A549 (cell line): ENCODE measurements around the gene HSD11B1. TPM values are rescaled to one million over a fixed set of nuclear protein-coding genes. Genes with fewer than 3 reads are reported as not detected.

Experiments
- ATAC-seq, 2 experiments: fragments of 200-7000 bp in 1 of 2; fragments of >200 bp in 1 of 2; cut with Nextera tagmentation in 1 of 2; cut with Tn5 transposase in 1 of 2; 3 replicates each; pipeline versions ENCODE4 v1.8.0 to v1.9.1; 2018 to 2020; ENCODE audit warnings: mild to moderate bottlenecking in 1 of 2, moderate library complexity in 1 of 2
- CTCF ChIA-PET: fragments of 300-600 bp; sonication (Branson Sonifier 250); formaldehyde crosslinking; extraction: SDS; loops from one replicate; lab custom pipeline; 2021; ENCODE audit warnings: antibody characterized with exemption, inconsistent platforms; lab: Yijun Ruan, JAX
- POLR2A ChIA-PET: fragments of 350-600 bp; formaldehyde crosslinking; extraction: SDS; loops from one replicate; lab custom pipeline; 2021; ENCODE audit warnings: antibody characterized with exemption, inconsistent platforms; lab: Yijun Ruan, JAX
- DNase-seq, 2 experiments: peaks; one replicate each; pipeline versions ENCODE4 v3.0.0 to v3.0.0-alpha.2; 2011 to 2016; ENCODE audit warnings: low read depth in 1 of 2, low spot score in 1 of 2
- FAIRE-seq: peaks from 2 replicates; lab custom pipeline; 2011; peaks lifted over from hg19 to GRCh38; lab: Jason Lieb, UNC
- H3K27ac ChIP-seq, 2 experiments: fragments of >200 bp; sonication (Bioruptor Twin); formaldehyde crosslinking; 3 replicates each; pipeline ENCODE4 v1.5.1; 2016 to 2017
- H3K4me1 ChIP-seq: fragments of >200 bp; sonication (Bioruptor Twin); formaldehyde crosslinking; 3 replicates; pipeline ENCODE4 v1.6.1; 2016
- H3K4me2 ChIP-seq: fragments of >200 bp; sonication (Bioruptor Twin); formaldehyde crosslinking; 3 replicates; pipeline ENCODE4 v1.6.1; 2016
- H3K4me3 ChIP-seq: fragments of >200 bp; sonication (Bioruptor Twin); formaldehyde crosslinking; 3 replicates; pipeline ENCODE4 v1.5.1; 2016
- H3K9me3 ChIP-seq: fragments of >200 bp; sonication (Bioruptor Twin); formaldehyde crosslinking; 3 replicates; pipeline ENCODE4 v1.6.1; 2016
- ATOH8 ChIP-seq: fragments of 250-450 bp; sonication (Bioruptor Pico); IDR thresholded peaks from 2 replicates; pipeline ENCODE4 v1.5.0; 2020; ENCODE audit warnings: low read depth, mild to moderate bottlenecking, moderate library complexity
- BCL3 ChIP-seq: fragments of >200 bp; sonication (Bioruptor Twin); formaldehyde crosslinking; IDR thresholded peaks from 3 replicates; pipeline ENCODE4 v1.6.1; 2016
- BHLHE40 ChIP-seq: IDR thresholded peaks from 2 replicates; pipeline ENCODE4 v1.6.1; 2012; ENCODE audit warnings: low read depth, low read length, inconsistent platforms
- CEBPB ChIP-seq, 2 experiments: fragments of >200 bp in 1 of 2; sonication (Bioruptor Twin) in 1 of 2; formaldehyde crosslinking in 1 of 2; IDR thresholded peaks; 2 replicates each; pipeline ENCODE4 v1.6.1; 2012 to 2016
- CHD2 ChIP-seq: fragments of 150-350 bp; IDR thresholded peaks from 2 replicates; pipeline ENCODE4 v1.6.1; 2014; ENCODE audit warnings: low read length; ENCODE audit not compliant: partially characterized antibody
- E2F6 ChIP-seq: IDR thresholded peaks from 2 replicates; pipeline ENCODE4 v1.6.1; 2012; ENCODE audit warnings: low read depth, borderline replicate concordance
- EHF ChIP-seq: fragments of 250-450 bp; sonication (Bioruptor Pico); IDR thresholded peaks from 2 replicates; pipeline ENCODE4 v1.5.0; 2020; ENCODE audit warnings: mild to moderate bottlenecking
- FOXS1 ChIP-seq: fragments of 250-450 bp; sonication (Bioruptor Pico); IDR thresholded peaks from 2 replicates; pipeline ENCODE4 v1.5.0; 2020; ENCODE audit warnings: mild to moderate bottlenecking, moderate library complexity
- HEYL ChIP-seq: fragments of 250-450 bp; sonication (Bioruptor Pico); IDR thresholded peaks from 2 replicates; pipeline ENCODE4 v1.8.0; 2021; ENCODE audit warnings: mild to moderate bottlenecking, moderate library complexity
- HMGXB4 ChIP-seq: fragments of 250-450 bp; sonication (Bioruptor Pico); IDR thresholded peaks from 2 replicates; pipeline ENCODE4 v1.5.0; 2021; ENCODE audit warnings: mild to moderate bottlenecking, moderate library complexity, borderline replicate concordance
- MAZ ChIP-seq: fragments of 150-350 bp; IDR thresholded peaks from 2 replicates; pipeline ENCODE4 v1.6.1; 2014; ENCODE audit warnings: antibody characterized with exemption, low read depth, low read length, borderline replicate concordance
- NPAS2 ChIP-seq: fragments of 250-450 bp; sonication (Bioruptor Pico); IDR thresholded peaks from 2 replicates; pipeline ENCODE4 v1.8.0; 2022; ENCODE audit warnings: mild to moderate bottlenecking, moderate library complexity, borderline replicate concordance
- NR3C1 ChIP-seq: fragments of >200 bp; sonication (Bioruptor Twin); formaldehyde crosslinking; IDR thresholded peaks from 3 replicates; pipeline ENCODE4 v1.6.1; 2017
- PBX3 ChIP-seq: IDR thresholded peaks from 2 replicates; pipeline ENCODE4 v1.6.1; 2012
- PHF8 ChIP-seq: fragments of 200-600 bp; sonication (generic); IDR thresholded peaks from 2 replicates; pipeline ENCODE4 v1.6.1; 2016; ENCODE audit warnings: low read depth, mild to moderate bottlenecking, antibody characterized with exemption, moderate library complexity, borderline replicate concordance
- POLR2AphosphoS2 ChIP-seq: conservative IDR thresholded peaks from 2 replicates; pipeline ENCODE4 v1.6.1; 2012; ENCODE audit warnings: low read length, improper control_type of control experiment, inconsistent platforms
- REST ChIP-seq: fragments of 200-600 bp; sonication (generic); IDR thresholded peaks from 2 replicates; pipeline ENCODE4 v1.6.1; 2016; ENCODE audit warnings: antibody characterized with exemption, mild to moderate bottlenecking, moderate library complexity
- SREBF2 ChIP-seq: fragments of 450-650 bp; IDR thresholded peaks from 2 replicates; pipeline ENCODE4 v1.6.1; 2014; ENCODE audit warnings: mild to moderate bottlenecking, moderate library complexity
- ZC3H11A ChIP-seq: fragments of 450-650 bp; IDR thresholded peaks from 2 replicates; pipeline ENCODE4 v1.6.1; 2014; ENCODE audit warnings: antibody characterized with exemption, mild to moderate bottlenecking
- WGBS: methylation state at CpG from one replicate; pipeline ENCODE4 v1.1.6; 2017; ENCODE audit errors: missing lambda C conversion rate; 5-methylcytosine and 5-hydroxymethylcytosine counted together
- polyA plus RNA-seq, 4 experiments: library from polyadenylated mRNA; depleted of rRNA in 3 of 4; stranded (reverse); fragments of >200 nt; fragmentation: RNase III in 1 of 4; extraction: RNeasy Plus Mini Kit Qiagen cat#74134 plus additional on column Dnase treatment in 1 of 4; gene quantifications; 2 replicates in 3 of 4; 3 replicates in 1 of 4; pipeline ENCODE4 v1.2.3, GENCODE V29; 2011 to 2017

HSD11B1 gene
- polyA plus RNA-seq, 2 of the 4 experiments (the other 2 are of a cell fraction) = not detected

GRCh38 chr1:209766051-209766450, 61.4 kb downstream of the HSD11B1 start:
- ChIA-PET POLR2A (no interaction called here), CTCF (interaction anchor here (0.9 to 1.7 kb wide), 2 partner anchors 17 to 55 kb away, joined by 3 to 10 read pairs; no protein-coding TSS in a partner anchor)
- Histone ChIP-seq H3K9me3 (no peaks in the 10 kb centered on the region), H3K4me3 (no peak overlapping the region), H3K4me2 (no peak overlapping the region), H3K4me1 (no peaks in the 10 kb centered on the region), H3K27ac (no peak overlapping the region)
- ATAC-seq = no peak
- no peak for DNase-seq
- 31% methylated on average over 2 of the region's 2 CpGs for WGBS
- no peak for TF ChIP-seq PBX3
- no peak for TF ChIP-seq E2F6
- no peak for TF ChIP-seq BHLHE40
- TF ChIP-seq HEYL (CRISPR knock-in tag) = no peak
- no peak for TF ChIP-seq NPAS2 (CRISPR knock-in tag)
- TF ChIP-seq POLR2AphosphoS2 = no peak
- no peak for TF ChIP-seq FOXS1 (CRISPR knock-in tag)
- no peak for TF ChIP-seq PHF8
- no peak for TF ChIP-seq SREBF2
- no peak for TF ChIP-seq HMGXB4 (CRISPR knock-in tag)
- no peak for TF ChIP-seq NR3C1
- TF ChIP-seq REST = no peak
- no peak for TF ChIP-seq EHF
- no peak for TF ChIP-seq ZC3H11A
- no peak for TF ChIP-seq BCL3
- no peak for FAIRE-seq

GRCh38 chr1:209767096-209767495, 62.5 kb downstream of the HSD11B1 start:
- ChIA-PET POLR2A (no interaction called here), CTCF (interaction anchor here (1.7 kb wide), 1 partner anchor 19 kb away, joined by 10 read pairs; no protein-coding TSS in a partner anchor)
- H3K9me3 ChIP-seq = no peaks in the 10 kb centered on the region
- H3K4me2 ChIP-seq = no peak overlapping the region
- no peaks in the 10 kb centered on the region for H3K4me1 ChIP-seq
- no peak overlapping the region for H3K27ac ChIP-seq
- H3K4me3 ChIP-seq = no peak overlapping the region
- DNase-seq (no peak), FAIRE-seq (no peak)
- TF ChIP-seq E2F6 (no peak), MAZ (no peak), CHD2 (no peak), ATOH8 (CRISPR knock-in tag) (no peak), CEBPB (IDR thresholded peaks at IDR 0.05) (no peak), EHF (no peak)
- TF ChIP-seq, all 56 proteins: peak for 0
- no peak for ATAC-seq
